NCI-H1048 (cell line): Measurements from ENCODE around the gene ZNF407.

Experiments used
- DNase-seq: peaks from one replicate; lab custom pipeline; 2025; lab: John Stamatoyannopoulos, UW

Gene ZNF407

DNA sequence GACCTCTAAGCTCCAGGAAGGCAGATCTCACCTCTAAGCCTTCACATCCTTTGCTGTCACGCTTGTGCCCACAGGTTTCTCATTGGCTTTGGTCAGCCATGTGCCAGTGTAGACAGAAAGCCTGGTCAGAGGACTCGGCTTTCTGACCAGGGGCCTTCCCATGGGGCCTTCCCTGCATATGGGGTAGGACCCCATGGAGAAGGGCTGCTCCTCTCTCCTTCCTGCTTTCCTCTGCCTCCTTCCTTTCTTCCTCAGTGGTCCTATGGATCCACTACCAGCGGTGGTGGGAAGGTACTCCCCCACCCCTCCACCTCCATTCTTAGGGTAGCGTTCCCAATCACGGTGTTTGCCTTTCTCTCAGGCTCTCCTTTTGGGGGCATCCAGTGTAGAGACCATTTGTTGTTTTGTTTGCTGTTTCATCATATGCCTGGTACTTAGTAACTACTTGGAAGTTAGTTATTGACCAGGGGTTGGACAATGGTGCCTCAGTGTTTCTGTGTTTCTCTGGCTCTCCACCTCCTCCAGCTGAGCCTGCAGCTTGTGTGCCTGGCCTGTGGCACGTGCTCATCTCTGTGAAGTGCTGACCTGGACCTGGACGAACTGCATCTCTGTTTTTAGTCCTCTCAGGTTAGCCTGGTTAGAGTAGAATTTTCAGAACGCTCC lies 71.6 kb downstream of the ZNF407 start:
- no peak for DNase-seq

DNA sequence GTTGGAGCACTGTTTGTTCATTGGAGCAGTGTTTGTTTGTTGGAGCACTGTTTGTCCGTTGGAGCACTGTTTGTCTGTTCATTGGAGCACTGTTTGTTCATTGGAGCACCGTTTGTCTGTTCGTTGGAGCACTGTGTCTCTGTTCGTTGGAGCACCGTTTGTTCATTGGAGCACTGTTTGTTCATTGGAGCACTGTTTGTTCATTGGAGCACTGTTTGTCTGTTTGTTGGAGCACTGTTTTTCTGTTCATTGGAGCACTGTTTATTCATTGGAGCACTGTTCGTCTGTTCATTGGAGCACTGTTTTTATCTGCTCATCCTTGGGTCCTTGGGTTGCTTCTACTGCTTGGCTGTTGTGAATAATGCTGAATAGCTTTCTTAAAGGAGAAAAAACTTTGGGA lies 74.7 kb downstream of the ZNF407 start:
- DNase-seq: no peak

- no peak for DNase-seq
These were observed 76.8 kb downstream of the ZNF407 start for GRCh38 chr18:74674487-74674886.

- no peak for DNase-seq
These were observed 81.5 kb downstream of the ZNF407 start for GRCh38 chr18:74679006-74679678.

DNA sequence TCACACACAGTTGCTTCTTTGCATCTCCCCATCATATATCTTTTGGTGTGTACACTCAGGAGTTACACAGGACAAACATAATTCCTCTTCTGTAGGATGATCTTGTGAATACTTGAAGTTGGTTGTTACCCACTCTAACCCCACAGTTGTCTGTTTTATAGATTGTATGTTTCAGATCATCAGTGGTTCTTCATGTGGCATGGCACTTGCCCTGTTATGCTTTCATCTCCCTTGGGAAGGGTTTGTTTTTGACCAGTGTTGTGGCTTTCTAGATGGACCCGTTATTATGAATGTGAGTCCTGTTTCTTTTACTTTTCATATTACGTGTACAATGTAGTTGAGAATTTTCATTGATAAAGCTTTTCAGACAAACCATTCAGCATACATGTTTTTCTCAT lies 82.0 kb downstream of the ZNF407 start:
- DNase-seq: no peak

- no peak for DNase-seq
These were observed 84.7 kb downstream of the ZNF407 start for GRCh38 chr18:74682141-74682990.

DNA sequence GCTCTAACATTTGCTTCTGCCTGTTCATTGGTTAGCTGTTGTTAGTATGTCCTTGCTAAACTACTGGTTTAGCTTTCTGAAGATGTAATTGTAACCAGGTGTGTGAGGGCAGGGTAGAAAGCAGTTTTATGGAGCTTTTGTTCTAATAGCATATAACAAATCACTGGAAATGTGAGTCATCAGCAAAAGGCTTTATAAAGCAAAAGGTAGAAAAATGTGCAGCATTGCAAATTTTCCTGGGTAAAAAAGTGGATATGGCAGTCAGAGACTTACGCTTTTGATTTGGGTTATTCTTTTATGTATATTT lies 85.3 kb downstream of the ZNF407 start:
- DNase-seq: no peak

- DNase-seq: no peak
These were observed 85.9 kb downstream of the ZNF407 start for GRCh38 chr18:74683573-74683972.

- no peak for DNase-seq
These were observed 91.6 kb downstream of the ZNF407 start for GRCh38 chr18:74689251-74689650.

DNA sequence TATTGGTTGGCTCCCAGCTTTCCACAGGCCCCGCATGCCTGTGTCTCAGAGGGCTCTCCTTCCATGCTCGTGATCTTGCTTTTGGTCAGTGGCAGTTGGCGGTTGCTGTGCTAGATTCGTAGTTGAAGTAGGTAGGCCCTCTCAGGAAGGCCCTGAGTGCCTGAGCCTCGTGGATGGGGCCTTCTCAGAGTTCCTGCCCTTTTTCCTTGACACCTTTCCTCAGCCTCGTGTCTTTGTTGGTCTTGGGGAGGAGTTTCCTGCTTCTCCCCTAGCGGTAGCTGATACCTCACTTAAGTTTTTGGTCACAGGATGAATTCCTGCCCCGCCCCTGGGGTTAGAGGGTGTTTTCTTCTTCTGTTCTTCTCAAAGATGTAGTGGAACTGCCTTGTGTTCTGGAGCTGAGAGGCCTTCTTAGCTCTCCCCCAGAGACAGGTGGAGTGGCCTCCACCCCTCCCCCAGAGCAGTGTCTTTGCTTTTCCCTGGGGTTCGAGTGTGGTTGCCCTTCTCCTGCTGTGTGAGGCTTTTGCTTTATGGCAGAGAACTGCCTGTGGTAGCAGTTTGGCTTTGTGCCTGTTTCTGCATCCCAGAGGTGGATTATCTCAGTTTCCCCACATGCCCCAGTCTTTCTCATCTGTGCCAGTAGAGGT lies 94.8 kb downstream of the ZNF407 start:
- no peak for DNase-seq

DNA sequence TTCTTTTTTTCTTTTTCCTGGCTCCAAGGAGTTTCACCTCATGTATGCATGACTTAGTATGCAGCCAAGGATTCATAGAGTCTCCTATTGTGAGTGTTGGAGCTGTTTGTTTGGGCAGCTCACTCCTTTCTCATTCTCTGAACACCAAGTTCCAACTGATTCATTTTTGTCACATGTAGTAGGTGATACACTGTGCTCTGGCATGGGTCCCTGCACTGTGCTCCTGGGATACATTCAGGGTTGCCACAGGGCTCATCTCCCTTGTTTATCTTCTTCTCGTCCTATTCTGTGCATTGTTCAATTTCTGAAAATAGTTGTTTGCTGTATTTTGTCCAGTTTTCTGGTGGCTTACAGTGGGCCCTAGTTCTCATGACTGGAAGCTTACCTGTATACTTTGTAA lies 96.8 kb downstream of the ZNF407 start:
- no peak for DNase-seq

- no peak for DNase-seq
These were observed 97.5 kb downstream of the ZNF407 start for GRCh38 chr18:74695170-74695569.

DNA sequence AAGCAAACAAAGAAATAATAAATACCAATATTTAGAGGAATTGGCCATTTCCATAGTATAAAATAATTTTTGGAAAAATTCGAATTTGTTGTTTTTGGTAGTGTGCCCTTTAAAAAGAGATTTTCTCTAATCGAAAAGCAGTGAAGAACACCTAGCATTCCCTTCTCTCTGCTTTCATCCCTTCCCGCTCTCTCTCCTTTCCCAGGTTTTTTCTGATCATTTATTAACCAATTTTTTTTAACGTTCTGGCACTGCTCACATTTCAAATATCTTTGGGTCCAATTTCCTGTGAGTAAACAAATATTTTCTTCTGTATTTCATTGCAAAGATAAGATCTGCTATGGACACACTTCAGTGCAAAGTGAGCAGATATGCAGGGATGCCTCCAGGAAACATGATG lies 101.2 kb downstream of the ZNF407 start:
- DNase-seq: no peak

DNA sequence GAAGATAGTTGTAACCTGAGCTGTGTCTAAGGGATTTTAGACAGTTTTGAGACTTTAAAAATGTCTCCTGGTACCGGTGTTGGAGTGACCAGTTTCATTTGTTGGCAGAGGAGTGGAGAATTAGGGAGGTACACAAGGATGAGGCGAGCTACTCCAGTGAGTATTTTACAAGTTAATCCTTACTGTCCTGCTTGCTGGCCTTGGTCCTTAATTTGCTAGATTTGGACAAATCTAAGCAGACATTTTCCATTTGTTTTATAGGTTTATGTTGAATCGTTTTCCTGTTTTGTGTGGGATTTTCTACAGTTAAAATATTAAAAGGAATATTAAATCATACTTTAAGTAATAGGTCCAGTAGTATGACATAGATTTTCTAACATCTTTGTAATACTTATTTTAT lies 101.8 kb downstream of the ZNF407 start:
- no peak for DNase-seq

DNA sequence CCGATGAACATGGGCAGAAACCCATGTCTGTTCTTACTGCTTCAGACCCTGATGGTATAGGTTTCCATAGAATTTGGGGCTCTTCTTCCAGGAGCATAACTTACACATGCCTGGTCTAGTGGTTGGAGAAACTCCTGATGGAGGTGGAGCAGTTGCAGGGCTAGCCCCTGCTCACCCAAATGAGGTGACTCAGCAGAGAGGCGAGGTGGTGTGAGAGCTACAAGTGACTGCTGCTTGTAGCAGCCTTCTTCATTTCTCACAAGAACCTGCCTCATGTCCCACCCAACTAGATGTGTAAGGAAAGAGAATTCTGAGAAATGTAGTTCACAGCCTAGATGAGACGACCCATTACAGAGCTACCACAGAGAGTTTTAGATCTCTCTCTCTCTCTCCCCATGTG lies 105.3 kb downstream of the ZNF407 start:
- DNase-seq: no peak

- no peak for DNase-seq
These were observed 110.5 kb downstream of the ZNF407 start for GRCh38 chr18:74708169-74708568.

- no peak for DNase-seq
These were observed 111.8 kb downstream of the ZNF407 start for GRCh38 chr18:74709452-74709851.

GRCh38 chr18:74714120-74714519 lies 116.5 kb downstream of the ZNF407 start:
- no peak for DNase-seq

DNA sequence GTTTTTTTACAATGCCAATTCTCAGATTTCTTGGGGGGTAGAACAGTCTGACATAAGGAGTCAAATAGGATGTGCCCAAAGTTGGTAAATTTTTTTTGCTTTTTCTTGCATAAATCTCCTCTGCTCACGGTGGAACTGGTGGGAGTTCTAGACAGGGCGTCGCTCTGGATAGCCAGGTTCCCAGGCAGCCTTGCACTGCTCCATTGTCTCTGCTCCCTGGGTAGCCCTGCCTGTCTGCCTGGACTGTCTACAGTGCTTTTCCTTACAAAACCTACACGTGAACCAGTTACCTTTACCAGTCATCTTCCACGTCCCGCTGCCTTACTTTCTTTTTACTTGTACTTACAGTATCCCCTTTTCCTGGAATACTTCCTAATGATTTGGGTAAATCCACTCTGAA lies 117.1 kb downstream of the ZNF407 start:
- DNase-seq: no peak

- DNase-seq: no peak
These were observed 117.6 kb downstream of the ZNF407 start for GRCh38 chr18:74715306-74715705.

- DNase-seq: no peak
These were observed 118.4 kb downstream of the ZNF407 start for GRCh38 chr18:74715865-74716712.

GRCh38 chr18:74718312-74718711 lies 120.6 kb downstream of the ZNF407 start:
- DNase-seq: no peak
